Spleen (tissue), 7 donors: ENCODE measurements around the gene LCAT.

Source experiments
- POLR2A ChIP-seq, 3 donors: fragments of 450-650 bp; IDR thresholded peaks; one replicate each; pipeline ENCODE4 v1.5.1; 2017; ENCODE audit warnings: antibody characterized with exemption in 3 of 3, mild to moderate bottlenecking in 1 of 3
- TF ChIP-seq, protein P1 (sequence below), 11 experiments: fragments of 200-600 bp in 7 of 11; fragments of 450-650 bp in 4 of 11; sonication (generic) in 4 of 11; IDR thresholded peaks in 8 of 11; conservative IDR thresholded peaks in 3 of 11; 1 replicate in 7 of 11; 2 replicates in 4 of 11; pipeline versions ENCODE4 v1.4.0 to v1.8.0; 2016 to 2021; ENCODE audit warnings: antibody characterized with exemption in 11 of 11, inconsistent platforms in 4 of 11, mild to moderate bottlenecking in 1 of 11
- donor health status: DM: no; HTN: no; CAD: no; lungs with moderate emphysema.
- donor health status: DM: no; HTN: no; CAD: no.
- donor health status: DM: no; HTN: no; CAD: no.

DNA sequence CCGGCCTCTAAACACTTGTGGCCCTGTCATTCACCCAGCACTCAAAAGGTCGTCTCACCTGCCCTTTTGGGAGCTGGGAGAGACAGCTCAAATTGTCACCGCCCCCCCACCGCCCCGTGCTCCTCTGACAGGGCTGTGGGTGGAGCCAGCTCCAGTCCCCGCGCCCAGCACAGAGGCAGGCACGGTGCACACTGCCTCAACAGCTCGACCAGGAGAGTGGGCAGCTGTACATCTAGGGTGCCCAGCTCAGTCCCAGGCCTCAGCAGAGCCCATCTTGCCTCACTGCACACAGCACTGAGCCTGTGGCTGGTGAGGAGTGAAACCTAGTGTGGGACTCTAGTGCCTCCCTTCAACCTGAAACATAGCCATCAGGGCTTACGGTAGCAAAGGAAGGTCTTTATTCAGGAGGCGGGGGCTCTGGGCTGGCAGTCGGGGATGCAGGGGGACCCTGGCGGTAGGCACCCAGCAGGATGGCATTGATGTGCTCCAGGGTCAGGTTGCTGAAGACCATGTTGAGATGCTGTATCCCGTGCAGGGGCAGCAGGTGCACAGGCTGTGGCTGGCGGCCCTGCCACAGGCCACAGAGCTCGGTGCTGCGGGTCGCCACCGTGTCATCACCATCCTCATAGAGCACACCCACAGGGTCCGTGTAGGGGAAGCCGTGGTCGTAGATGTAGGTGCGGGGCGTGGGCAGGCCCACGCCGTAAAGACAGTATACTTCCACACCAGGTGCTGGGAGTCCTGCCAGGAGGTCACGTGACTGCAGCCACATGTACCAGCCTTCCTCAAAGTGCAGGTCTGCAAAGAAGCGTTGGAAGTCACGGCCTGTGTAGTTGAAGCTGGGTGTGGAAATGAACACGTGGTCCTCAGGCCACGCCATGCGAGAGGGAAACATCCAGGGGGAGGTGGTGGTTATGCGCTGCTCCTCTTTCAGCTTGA lies 4.1 kb downstream of the LCAT start:
- TF ChIP-seq, protein P1, sequence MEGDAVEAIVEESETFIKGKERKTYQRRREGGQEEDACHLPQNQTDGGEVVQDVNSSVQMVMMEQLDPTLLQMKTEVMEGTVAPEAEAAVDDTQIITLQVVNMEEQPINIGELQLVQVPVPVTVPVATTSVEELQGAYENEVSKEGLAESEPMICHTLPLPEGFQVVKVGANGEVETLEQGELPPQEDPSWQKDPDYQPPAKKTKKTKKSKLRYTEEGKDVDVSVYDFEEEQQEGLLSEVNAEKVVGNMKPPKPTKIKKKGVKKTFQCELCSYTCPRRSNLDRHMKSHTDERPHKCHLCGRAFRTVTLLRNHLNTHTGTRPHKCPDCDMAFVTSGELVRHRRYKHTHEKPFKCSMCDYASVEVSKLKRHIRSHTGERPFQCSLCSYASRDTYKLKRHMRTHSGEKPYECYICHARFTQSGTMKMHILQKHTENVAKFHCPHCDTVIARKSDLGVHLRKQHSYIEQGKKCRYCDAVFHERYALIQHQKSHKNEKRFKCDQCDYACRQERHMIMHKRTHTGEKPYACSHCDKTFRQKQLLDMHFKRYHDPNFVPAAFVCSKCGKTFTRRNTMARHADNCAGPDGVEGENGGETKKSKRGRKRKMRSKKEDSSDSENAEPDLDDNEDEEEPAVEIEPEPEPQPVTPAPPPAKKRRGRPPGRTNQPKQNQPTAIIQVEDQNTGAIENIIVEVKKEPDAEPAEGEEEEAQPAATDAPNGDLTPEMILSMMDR (IDR thresholded peaks at IDR 0.05 in 8 of 11, conservative IDR thresholded peaks at IDR 0.05 in 3 of 11): no peak
- TF ChIP-seq POLR2A (IDR thresholded peaks at IDR 0.05): no peak
